Hair follicular keratinocyte (primary cell): ENCODE data around the gene RGS17. TPM values are rescaled to one million over a fixed set of nuclear protein-coding genes. Genes with fewer than 3 reads are reported as not detected.

Experiments used
- total RNA-seq: library from RNA; depleted of rRNA; stranded (reverse); fragments of >200 nt; gene quantifications from 2 replicates; pipeline ENCODE4 v1.2.3, GENCODE V29; 2015

RGS17 gene
- total RNA-seq, result 0.34 and 0.47 TPM in 2 replicates

GRCh38 chr6:153131037-153131981 lies at the start of gene RGS17:
Gene RGS17, minus strand, starts transcription at chr6:153131282. Its CDS starts 87,264 bp downstream, at chr6:153044018.

DNA sequence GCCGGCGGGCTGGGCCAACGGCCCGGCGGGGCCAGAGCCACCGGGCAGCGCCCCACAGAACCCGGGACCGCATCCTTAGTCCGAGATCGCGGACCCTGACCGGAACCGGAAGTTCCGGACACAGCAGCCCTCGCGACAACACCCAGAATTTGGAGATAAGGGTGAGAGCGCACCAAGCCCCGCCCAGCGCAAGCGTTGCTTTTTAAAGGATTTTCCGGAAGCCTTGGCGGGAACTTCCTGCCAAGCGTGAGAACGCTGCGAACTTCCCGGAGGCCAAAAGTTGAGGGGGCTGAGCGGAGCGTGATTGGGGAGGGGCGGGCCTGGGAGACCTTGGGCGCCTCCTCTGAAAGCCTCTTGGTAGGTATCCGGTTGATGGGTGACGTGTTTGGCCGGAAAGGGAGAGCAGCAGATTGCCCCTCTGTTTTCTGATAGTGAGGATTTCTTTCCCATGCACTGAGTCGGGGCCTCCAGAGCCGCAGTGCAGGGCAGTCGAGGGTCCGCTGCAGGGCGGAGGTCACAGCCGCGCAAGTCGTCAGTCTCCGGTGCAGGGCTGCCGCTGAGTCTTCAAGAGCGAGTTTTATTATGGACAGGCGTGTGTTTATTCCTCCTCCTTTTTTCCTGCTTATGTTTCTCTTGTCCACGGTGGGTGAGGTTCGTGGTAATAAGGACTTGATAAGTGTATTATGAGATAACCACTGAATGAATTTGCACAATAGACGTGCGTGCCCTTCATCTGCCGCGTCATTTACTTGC lies 128.3 kb downstream of the RGS17 start, which contains the start of gene MTRF1L:
Gene MTRF1L, minus strand, starts transcription at position 97 of the 753 bp plus-strand sequence. Its CDS starts 24 bp downstream, at position 73.

DNA sequence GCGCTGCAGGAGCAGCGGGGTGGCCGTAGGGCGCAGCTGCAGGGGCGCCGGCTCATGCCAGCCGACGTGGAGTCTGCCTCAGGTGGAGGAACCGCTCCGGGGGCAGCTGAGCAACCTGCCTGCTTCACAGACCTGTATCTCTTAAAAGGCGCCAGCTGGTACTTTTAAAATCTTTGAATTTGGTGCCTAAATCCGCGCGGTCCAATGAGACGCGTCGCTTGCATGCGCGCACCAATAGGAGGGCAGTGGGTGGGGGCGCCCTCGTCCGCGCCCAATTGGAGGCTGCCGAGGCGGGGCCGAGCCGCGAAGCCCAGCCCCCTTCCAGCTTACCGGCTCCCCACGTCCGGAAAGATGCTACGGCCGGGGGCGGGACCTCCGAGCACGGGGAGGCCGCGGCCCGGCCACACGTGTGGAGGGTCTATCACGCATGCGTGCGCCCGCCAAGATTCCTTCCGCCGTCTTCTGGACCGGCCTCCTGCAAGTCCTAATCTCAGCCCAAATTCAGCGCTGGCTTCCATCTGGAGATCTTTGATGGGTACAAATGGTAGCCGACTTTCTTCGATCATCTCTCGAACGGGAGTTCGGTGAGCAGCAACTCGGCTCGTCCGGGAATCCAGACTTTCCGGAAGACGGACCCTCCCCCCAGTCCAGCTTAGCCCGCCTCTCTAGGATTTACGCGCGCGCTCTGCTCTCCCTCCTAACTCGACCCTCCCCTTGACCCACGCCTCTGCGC lies 148.0 kb downstream of the RGS17 start, which contains the start of gene FBXO5:
Gene FBXO5, minus strand, starts transcription at position 138 of the 733 bp plus-strand sequence. Its CDS starts 82 bp downstream, at position 56.

Other genes with a start within 250 kb of the RGS17 start
- 6.9 and 14.4 TPM in 2 replicates for gene FBXO5, start 148.2 kb downstream of the RGS17 start, total RNA-seq
- gene MTRF1L, start 128.6 kb downstream of the RGS17 start, total RNA-seq, result 8.5 and 21.0 TPM in 2 replicates